ENCODE data around the gene ADAMTS9.

DNA sequence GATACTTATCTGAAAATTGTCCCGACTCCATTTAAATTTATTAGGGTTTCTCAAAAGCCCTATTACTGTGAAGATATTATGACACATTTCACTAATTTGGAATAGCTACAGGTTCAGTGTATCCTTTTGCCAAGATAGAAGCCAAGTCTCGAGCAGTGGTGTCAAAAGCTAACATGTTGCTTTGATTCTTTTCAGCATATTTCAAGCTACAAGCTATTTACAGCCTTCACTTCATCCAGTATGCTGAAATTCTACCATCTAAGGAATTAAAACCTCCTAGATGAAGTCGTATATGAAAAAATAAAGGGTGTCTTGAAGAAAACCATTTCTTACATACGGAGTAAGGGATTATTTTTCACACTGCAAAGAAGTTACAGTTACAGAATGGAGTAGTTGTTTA lies 31.2 kb upstream of the ADAMTS9 start:
- TF ChIP-seq, protein P1, sequence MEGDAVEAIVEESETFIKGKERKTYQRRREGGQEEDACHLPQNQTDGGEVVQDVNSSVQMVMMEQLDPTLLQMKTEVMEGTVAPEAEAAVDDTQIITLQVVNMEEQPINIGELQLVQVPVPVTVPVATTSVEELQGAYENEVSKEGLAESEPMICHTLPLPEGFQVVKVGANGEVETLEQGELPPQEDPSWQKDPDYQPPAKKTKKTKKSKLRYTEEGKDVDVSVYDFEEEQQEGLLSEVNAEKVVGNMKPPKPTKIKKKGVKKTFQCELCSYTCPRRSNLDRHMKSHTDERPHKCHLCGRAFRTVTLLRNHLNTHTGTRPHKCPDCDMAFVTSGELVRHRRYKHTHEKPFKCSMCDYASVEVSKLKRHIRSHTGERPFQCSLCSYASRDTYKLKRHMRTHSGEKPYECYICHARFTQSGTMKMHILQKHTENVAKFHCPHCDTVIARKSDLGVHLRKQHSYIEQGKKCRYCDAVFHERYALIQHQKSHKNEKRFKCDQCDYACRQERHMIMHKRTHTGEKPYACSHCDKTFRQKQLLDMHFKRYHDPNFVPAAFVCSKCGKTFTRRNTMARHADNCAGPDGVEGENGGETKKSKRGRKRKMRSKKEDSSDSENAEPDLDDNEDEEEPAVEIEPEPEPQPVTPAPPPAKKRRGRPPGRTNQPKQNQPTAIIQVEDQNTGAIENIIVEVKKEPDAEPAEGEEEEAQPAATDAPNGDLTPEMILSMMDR (IDR thresholded peaks at IDR 0.05): no peak
- TF ChIP-seq POLR2A (IDR thresholded peaks at IDR 0.05): no peak
